ENCODE data around the gene ING3.

The ING3 gene

DNA sequence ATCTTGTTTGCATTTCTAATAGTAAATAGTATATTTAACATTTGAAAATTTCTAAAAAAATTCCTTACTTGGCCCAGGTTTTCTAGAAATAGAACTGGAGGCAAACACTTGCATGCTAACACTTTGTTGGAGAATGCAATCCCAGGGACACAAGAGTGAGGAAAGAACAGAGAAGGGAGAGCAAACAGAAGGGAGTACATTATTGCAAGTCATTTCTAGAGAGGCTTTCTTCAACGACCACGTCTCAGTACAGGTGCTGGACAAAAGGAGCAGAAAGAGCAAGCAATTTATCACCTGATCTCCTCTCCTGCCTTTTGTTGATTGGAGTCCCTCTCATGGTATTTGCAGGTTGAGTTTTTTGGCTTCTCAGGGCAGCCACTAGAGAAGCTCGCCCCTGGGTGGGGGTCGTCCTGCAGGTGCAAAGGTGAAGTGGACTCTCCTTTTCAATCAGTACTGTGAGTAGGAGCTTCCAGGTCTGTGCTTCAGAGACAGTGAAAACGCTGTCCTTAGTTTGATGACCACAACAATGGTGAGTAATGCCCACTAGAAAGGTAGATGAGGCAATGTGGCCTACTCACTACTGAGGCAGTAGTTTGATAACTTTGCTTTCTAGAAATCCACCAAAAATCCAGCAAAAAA is 43.1 kb downstream of the ING3 start:
- H3K4me3 ChIP-seq (ENCODE audit: low read depth, low read length) = no peak overlapping the region
- no peaks in the 10 kb centered on the region for H3K27me3 ChIP-seq (ENCODE audit: control insufficient read depth, insufficient read depth, low read length)
- no peaks in the 10 kb centered on the region for H3K79me2 ChIP-seq
- no peaks in the 10 kb centered on the region for H3K4me1 ChIP-seq
- H3K9me3 ChIP-seq (ENCODE audit: control insufficient read depth, low read length) = no peaks in the 10 kb centered on the region
- no peaks in the 10 kb centered on the region for H3K36me3 ChIP-seq (ENCODE audit: control insufficient read depth, insufficient read depth, low read length)
- H3K4me2 ChIP-seq (ENCODE audit: low read length) = no peak overlapping the region
- TF ChIP-seq, protein P1, sequence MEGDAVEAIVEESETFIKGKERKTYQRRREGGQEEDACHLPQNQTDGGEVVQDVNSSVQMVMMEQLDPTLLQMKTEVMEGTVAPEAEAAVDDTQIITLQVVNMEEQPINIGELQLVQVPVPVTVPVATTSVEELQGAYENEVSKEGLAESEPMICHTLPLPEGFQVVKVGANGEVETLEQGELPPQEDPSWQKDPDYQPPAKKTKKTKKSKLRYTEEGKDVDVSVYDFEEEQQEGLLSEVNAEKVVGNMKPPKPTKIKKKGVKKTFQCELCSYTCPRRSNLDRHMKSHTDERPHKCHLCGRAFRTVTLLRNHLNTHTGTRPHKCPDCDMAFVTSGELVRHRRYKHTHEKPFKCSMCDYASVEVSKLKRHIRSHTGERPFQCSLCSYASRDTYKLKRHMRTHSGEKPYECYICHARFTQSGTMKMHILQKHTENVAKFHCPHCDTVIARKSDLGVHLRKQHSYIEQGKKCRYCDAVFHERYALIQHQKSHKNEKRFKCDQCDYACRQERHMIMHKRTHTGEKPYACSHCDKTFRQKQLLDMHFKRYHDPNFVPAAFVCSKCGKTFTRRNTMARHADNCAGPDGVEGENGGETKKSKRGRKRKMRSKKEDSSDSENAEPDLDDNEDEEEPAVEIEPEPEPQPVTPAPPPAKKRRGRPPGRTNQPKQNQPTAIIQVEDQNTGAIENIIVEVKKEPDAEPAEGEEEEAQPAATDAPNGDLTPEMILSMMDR (IDR thresholded peaks at IDR 0.05) = no peak
- no peak overlapping the region for H3K27ac ChIP-seq
- no peak overlapping the region for H3K9ac ChIP-seq
- no peak overlapping the region for H2AFZ ChIP-seq

DNA sequence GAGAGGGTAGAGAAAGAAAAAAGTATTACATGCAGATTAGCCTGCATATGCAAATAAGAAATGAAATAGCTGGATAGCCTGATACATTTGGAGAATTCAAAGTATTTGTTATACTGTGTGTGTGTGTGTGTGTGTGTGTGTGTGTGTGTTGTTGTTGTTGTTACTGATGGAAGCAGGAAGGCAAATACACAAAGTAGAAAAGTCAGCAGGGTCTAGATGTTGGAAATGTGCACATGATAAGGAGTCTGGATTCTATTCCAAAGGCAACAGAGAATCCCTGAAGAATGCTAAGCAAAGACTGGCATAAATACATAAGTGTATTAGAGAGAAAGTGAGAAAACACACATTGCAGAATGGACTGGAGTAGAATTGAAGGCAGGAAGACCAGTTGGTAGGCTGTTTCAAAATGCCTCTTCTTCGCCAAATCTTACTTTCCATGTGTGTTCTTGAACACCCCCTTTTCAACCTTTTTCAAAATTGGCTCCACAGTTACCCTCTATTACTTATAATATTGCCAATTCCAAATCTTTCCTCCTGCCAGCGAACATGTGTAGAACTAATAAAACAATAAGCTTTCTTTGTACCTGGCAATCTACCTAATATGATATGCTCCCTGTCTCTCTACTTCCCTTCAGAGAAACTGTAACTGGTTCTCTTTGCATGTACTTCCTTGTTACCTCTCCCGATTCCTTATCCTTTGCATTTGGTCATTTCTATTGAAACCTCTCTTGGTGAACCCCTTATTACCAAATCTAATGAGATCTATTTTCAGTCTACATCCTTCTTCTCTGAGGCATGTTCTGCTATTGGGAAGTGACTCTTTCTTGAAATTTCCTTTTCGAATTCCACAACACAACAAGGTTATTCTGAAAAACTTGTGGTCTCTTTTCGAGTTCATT is 44.2 kb downstream of the ING3 start:
- Histone ChIP-seq H3K9ac (no peak overlapping the region), H3K4me3 (ENCODE audit: low read depth, low read length) (no peak overlapping the region), H3K4me1 (no peaks in the 10 kb centered on the region), H3K4me2 (ENCODE audit: low read length) (no peak overlapping the region), H3K27me3 (ENCODE audit: control insufficient read depth, insufficient read depth, low read length) (no peaks in the 10 kb centered on the region), H3K9me3 (ENCODE audit: control insufficient read depth, low read length) (no peaks in the 10 kb centered on the region), H3K36me3 (ENCODE audit: control insufficient read depth, insufficient read depth, low read length) (no peaks in the 10 kb centered on the region), H3K27ac (no peak overlapping the region), H2AFZ (no peak overlapping the region), H3K79me2 (no peaks in the 10 kb centered on the region)
- TF ChIP-seq, protein P1 (IDR thresholded peaks at IDR 0.05) = no peak

DNA sequence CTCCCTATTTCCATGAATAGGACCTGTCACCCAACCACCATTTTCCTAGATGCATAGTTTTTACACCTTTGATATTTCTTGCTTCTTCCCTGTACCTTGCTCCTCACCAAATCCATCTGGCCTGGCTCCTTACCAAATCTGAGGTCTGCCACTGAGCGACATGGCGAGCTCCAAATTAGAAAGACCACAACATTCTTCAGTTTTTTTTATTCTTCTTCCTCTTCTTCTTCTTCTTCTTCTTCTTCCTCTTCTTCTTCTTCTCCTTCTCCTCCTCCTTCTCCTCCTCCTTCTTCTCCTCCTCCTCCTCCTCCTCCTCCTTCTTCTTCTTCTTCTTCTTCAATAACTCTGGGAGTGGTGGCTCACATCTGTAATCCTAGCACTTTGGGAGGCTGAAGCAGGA is 45.1 kb downstream of the ING3 start:
- Histone ChIP-seq H3K27ac (no peak overlapping the region), H3K4me1 (no peaks in the 10 kb centered on the region), H3K4me3 (ENCODE audit: low read depth, low read length) (no peak overlapping the region), H3K9ac (no peak overlapping the region), H3K79me2 (no peaks in the 10 kb centered on the region), H2AFZ (no peak overlapping the region), H3K9me3 (ENCODE audit: control insufficient read depth, low read length) (no peaks in the 10 kb centered on the region), H3K4me2 (ENCODE audit: low read length) (no peak overlapping the region), H3K36me3 (ENCODE audit: control insufficient read depth, insufficient read depth, low read length) (no peaks in the 10 kb centered on the region), H3K27me3 (ENCODE audit: control insufficient read depth, insufficient read depth, low read length) (no peaks in the 10 kb centered on the region)
- TF ChIP-seq, protein P1 (IDR thresholded peaks at IDR 0.05) = no peak

DNA sequence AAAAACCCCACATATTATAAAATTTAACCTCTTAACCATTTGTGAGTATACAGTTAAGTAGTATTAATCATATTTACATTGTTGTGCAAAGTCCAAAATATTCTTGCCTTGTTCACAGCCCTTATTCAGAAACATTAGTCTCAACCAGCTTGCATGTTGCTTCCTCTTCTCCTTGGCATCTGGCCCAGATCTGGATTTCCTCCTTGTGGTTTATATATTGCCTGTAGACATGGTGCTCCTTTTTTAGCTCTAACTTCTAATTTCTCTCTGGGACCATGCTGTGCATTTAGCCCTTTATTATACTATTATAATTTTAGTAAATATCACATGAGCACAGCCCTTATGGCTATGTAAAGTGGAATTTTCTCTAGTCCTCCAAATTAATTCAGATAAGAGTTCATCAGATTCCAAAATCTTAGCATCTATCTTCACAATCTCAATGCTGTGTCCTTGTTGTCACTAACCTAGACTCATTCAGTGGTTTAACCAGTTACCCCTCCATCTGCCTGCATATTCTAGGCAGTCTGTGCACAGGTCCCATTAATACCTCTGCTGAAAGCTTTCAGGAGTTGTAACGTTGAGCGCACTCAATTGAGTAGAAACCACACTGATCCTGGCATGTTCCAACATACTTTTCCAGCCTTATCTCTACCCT is 45.9 kb downstream of the ING3 start:
- Histone ChIP-seq H3K27me3 (ENCODE audit: control insufficient read depth, insufficient read depth, low read length) (no peaks in the 10 kb centered on the region), H3K4me3 (ENCODE audit: low read depth, low read length) (no peak overlapping the region), H3K36me3 (ENCODE audit: control insufficient read depth, insufficient read depth, low read length) (no peaks in the 10 kb centered on the region), H3K4me1 (no peaks in the 10 kb centered on the region), H3K9ac (no peak overlapping the region), H3K4me2 (ENCODE audit: low read length) (no peak overlapping the region), H3K79me2 (no peaks in the 10 kb centered on the region), H3K27ac (no peak overlapping the region), H3K9me3 (ENCODE audit: control insufficient read depth, low read length) (no peaks in the 10 kb centered on the region), H2AFZ (no peak overlapping the region)
- TF ChIP-seq, protein P1 (IDR thresholded peaks at IDR 0.05) = no peak

All from parathyroid adenoma (tissue), 2 donors.